HuH-7 (cell line): ENCODE data around the gene GNAZ.

ENCODE experiments used
- DNase-seq: peaks from one replicate; pipeline ENCODE4 v3.0.0; 2011; ENCODE audit warnings: low spot score

The GNAZ gene

GRCh38 chr22:23155831-23156230 lies 85.5 kb downstream of the GNAZ start:
- no peak for DNase-seq

GRCh38 chr22:23156286-23156685 lies 86.0 kb downstream of the GNAZ start:
- no peak for DNase-seq

DNA sequence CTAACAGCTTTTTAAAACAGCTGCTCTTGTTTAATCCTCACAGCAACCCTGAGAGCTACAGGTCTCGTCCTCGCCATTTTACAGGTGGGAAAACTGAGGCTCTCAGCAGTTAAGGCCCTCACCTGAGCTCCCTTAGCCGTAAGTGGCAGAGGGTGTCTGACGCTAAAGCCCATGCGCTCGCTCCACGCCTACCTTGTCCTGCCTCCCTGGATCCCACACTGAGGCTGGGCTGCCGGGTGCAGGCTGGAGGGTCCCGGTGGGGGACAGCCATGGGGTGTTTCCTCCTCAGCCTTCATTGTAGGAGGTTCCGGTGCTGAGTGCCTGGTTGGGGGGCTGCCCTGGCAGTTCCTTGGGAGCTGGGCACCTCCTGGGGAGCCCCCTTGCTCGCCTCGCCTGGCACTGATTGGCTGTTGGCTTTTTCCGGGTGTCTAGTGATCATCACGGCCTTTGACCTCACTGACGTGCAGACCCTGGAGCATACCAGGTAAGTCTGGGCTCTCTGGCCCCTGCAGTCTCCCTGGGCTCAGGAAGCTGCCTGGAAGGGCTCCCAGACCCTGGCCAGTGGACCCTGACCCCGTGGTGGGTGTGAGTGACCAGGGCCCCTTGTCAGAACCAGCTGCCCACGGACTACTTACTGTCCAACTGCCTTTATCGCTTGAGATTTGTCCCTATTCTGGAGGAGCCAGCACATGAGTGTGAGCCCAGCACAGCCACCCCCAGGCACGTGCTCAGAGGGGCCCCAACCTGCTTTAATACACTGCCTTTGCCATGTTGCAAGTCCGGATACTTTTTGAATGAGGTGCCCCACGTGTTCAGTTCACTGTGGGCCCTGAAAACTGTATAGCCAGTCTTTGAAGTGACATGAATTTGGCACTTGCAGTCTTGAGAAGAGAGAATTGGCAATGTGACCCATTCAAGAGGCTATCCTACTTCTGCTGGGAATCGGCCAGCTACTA lies 87.5 kb downstream of the GNAZ start:
- no peak for DNase-seq

- no peak for DNase-seq
Measured at GRCh38 chr22:23158516-23159290, 88.4 kb downstream of the GNAZ start.

DNA sequence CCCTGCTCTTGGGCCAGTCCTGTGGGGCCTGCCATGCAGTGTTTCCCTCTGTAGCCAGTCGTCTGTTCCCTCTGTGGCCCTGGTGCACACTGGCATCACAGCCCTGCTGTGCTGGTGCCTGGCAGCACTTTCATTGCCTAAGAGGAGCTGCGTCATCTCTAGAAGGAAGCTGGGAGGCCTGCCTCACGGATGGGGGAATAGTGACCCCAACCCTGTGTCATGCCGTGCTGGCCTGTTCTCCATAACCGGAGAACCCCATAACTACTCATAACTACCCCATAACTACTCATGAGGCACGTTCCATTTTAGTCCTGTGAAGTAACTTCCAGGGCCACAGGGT lies 88.9 kb downstream of the GNAZ start:
- no peak for DNase-seq

GRCh38 chr22:23161029-23161428 lies 90.7 kb downstream of the GNAZ start:
- DNase-seq: no peak

DNA sequence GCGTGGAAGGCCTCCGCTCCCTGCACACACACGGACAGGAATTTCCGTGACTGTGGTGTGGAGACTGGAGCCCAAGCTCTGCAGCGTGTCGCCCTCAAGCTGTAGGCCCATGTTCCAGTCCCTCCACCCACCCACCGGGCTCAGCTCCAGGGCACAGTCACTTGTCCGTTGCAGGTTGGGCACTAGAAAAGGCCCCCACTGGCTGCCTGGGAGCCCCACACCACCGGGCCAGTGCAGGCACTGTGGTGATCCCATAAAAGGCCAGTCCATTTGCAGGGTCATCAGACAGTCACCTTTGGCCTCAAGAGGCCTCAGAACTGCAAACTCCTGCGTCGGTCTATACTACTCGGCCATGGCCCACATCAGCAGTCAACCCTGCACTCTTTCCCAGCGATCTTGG lies 91.3 kb downstream of the GNAZ start:
- no peak for DNase-seq

DNA sequence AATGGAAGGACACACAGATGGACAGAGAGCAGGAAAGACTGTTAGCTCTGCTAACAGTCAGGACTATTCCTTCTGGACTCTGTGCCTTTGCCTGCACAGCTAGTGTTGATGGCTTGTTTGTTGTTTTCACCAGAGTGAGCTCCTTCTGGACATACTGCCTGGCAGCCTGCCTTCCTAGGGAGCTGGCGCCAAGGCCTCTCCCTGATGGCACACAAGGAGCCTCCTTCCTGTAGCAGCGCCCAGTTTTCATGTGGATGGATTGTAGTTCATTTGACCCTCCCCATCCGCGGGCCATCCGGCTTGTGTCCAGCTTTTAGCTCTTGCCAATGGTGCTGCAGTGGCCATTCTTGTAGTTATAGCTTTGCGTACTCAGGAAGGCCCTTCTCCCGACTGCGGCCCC lies 93.3 kb downstream of the GNAZ start:
- DNase-seq: no peak

- DNase-seq: no peak
Measured at GRCh38 chr22:23164091-23164490, 93.8 kb downstream of the GNAZ start.

DNA sequence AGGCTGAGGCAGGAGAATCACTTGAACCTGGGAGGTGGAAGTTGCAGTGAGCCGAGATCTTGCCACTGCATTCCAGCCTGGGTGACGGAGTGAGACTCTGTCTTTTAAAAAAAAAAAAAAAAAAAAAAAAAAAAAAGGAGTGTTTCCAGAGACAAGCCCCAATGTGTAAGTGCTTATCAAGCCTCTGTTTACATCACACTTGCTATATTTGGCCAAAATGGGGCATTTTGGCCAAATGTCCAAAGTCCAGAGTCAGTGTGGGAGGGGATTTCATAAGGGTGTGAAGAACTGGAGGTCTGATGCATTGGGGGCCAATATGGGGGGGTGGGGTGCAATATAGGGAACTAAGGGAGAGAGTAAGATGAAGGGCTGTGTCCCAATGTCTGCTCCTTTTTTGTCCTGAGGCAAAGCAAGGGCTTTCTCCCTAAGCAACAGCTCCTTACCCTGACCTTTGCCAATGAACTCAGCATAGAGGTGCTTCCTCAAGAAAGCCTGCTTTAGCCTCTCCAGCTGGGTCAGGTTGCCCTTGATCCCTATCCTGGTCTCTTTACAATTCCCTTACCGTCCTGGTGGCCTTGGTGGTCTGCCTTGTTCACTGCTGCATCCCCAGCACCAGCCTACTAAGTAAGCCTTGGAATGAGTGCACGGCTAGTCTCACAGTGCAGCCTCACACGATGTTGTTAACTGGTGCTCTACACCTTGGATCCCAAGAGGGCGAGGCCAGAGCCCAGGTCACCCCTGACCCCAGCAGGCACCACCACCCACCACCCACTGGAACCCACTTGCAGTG lies 95.9 kb downstream of the GNAZ start:
- no peak for DNase-seq

- no peak for DNase-seq
Measured at GRCh38 chr22:23166841-23167616, 96.7 kb downstream of the GNAZ start.

DNA sequence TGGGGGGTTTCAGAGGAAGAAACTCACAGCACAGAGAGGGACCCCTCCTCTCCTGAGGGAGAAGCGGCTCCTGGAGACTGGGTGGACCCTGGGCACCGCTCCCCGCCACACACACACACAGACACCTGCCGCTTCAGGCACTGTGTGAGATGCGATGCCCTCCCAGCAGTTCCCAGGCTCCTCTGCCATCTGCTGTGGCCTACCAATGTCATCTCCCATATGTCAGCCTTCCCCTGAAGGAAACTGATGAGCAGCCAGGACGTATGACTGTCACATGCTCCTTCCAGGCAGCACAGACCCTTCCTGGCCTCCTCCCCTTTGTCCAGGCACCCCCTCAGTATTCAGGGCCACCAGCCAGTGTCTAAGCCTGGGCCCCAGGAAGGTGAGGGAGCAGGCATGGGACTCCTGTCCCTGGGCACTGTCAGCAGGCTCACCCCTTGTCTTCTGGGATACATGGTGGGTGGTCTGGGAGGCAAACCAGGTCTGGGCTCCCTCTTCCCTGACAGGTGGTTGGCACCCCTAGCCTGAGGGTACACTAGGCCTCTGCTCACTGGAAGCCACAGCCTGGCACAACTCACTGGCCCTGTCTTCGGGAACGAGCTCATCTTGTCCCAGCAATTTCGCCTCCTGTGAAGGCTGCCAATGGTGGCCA lies 98.2 kb downstream of the GNAZ start:
- no peak for DNase-seq

- DNase-seq: no peak
Measured at GRCh38 chr22:23169043-23169406, 98.7 kb downstream of the GNAZ start.
